Measurements from ENCODE around the gene CSRNP3. TPM values are rescaled to one million over a fixed set of nuclear protein-coding genes. Genes with fewer than 3 reads are reported as not detected.

The CSRNP3 gene
- total and polyA plus RNA-seq, 2 donors (not counting 3 experiments of a cell fraction or from before 2014, with no cell fraction given): not detected

DNA sequence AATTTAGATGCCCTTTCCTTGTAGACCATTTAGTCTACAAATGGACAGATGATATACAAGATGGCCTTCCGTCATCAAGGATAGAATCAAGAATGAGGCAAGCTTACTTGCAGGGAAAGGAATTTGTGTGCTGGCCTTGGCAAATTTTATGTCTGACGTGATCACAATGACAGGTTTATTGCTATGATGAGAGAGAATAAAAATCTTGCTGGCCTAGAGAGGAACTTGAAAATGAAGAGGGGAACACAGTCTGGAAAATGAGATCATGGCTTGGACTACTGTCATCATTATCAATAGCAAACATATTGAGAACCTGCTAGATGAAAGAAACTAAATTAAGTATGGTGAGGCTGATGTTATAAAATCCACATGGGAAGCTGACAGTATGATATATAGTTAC lies 66.0 kb downstream of the CSRNP3 start:
- Histone ChIP-seq H3K27me3 (ENCODE audit: control insufficient read depth in 2 of 2, insufficient read depth in 2 of 2, low read length in 2 of 2) (no peaks in the 10 kb centered on the region), H3K4me2 (ENCODE audit: insufficient read depth, low read length) (no peak overlapping the region), H3K27ac (ENCODE audit: insufficient read depth, low read depth, low read length) (no peak overlapping the region), H3K79me2 (ENCODE audit: control insufficient read depth, insufficient read depth, low read length) (no peaks in the 10 kb centered on the region), H3K4me1 (ENCODE audit: control insufficient read depth, extremely low read depth, insufficient read depth, low read length) (no peaks in the 10 kb centered on the region), H4K20me1 (replicated peaks; ENCODE audit: control insufficient read depth, extremely low read depth, insufficient read depth, low read length) (no peaks in the 10 kb centered on the region), H3K36me3 (ENCODE audit: control insufficient read depth in 2 of 2, extremely low read depth in 1 of 2, insufficient read depth in 2 of 2, low read length in 2 of 2) (no peaks in the 10 kb centered on the region), H3K4me3 (replicated peaks in 1 of 3; ENCODE audit: insufficient read depth in 1 of 3, low read depth in 1 of 3, low read length in 3 of 3) (no peak overlapping the region), H3K9me1 (replicated peaks; ENCODE audit: control insufficient read depth, extremely low read depth, insufficient read depth, low read length) (no peaks in the 10 kb centered on the region), H2AFZ (ENCODE audit: low read depth, low read length) (no peak overlapping the region), H3K9ac (replicated peaks; ENCODE audit: extremely low read depth, insufficient read depth, low read length) (no peak overlapping the region), H3K9me3 (replicated peaks; ENCODE audit: control insufficient read depth, insufficient read depth, low read length) (no peaks in the 10 kb centered on the region)
- TF ChIP-seq POLR2A (IDR thresholded peaks at IDR 0.05; ENCODE audit: low read depth, low read length): no peak
- TF ChIP-seq EZH2 (IDR thresholded peaks at IDR 0.05; ENCODE audit: borderline replicate concordance, low read depth, low read length, severe bottlenecking): no peak
- ChIA-PET POLR2A (no interaction called here), CTCF (interaction anchor here (0.8 to 1.6 kb wide), 4 partner anchors 8 to 13 kb away, joined by 3 to 4 read pairs (median 3); no protein-coding TSS in a partner anchor)
- BruUV-seq (replicated peaks): no TSS peak
- intact Hi-C loops (cut with micrococcal nuclease) (no loop called here), dilution Hi-C loops (cut with MboI; ENCODE audit: extremely low pct_ligation_motif_present, low sequenced_read_pairs) (no loop called here)
- FAIRE-seq: no peak
- no peak for DNase-seq (ENCODE audit: low read depth, low spot score)

DNA sequence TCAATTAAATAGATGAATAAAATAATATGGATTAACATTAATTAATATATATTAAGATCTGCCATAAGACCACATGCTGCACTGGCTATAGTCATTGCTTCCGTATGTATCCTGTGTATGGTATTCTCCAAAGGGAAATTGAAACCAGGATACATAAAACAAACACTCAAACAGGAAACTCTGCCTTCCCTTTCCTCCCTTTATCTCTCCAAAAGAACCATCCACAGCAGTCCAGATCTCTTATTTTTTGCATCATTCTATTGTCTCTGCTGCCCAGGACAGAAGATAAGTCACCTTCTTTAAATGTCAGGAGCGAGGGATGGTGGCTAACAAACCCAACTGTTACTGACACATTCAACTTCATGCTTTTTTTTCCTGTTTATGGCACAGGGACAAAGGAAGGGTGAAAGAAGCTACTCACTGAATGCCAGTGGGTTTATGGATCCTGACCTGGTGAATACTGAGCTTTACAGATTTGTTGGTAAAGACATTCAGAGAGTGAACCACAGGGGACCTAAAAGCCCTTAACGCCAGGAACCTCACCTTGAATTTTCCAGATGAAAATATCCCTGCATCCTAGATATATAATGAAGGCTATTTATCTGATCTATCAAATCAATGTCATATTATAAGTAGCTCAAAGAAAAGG lies 67.5 kb downstream of the CSRNP3 start:
- no peak for FAIRE-seq
- no peaks in the 10 kb centered on the region for H3K4me1 ChIP-seq (ENCODE audit: control insufficient read depth, extremely low read depth, insufficient read depth, low read length)
- no peak overlapping the region for H3K4me3 ChIP-seq (replicated peaks in 1 of 3; ENCODE audit: insufficient read depth in 1 of 3, low read depth in 1 of 3, low read length in 3 of 3)
- H3K79me2 ChIP-seq (ENCODE audit: control insufficient read depth, insufficient read depth, low read length): no peaks in the 10 kb centered on the region
- H2AFZ ChIP-seq (ENCODE audit: low read depth, low read length): no peak overlapping the region
- H3K9me1 ChIP-seq (replicated peaks; ENCODE audit: control insufficient read depth, extremely low read depth, insufficient read depth, low read length): no peaks in the 10 kb centered on the region
- DNase-seq (ENCODE audit: low read depth, low spot score): peak; percentile 29
- H3K9ac ChIP-seq (replicated peaks; ENCODE audit: extremely low read depth, insufficient read depth, low read length): no peak overlapping the region
- H3K36me3 ChIP-seq (ENCODE audit: control insufficient read depth in 2 of 2, extremely low read depth in 1 of 2, insufficient read depth in 2 of 2, low read length in 2 of 2): no peaks in the 10 kb centered on the region
- H3K27me3 ChIP-seq (ENCODE audit: control insufficient read depth in 2 of 2, insufficient read depth in 2 of 2, low read length in 2 of 2): no peaks in the 10 kb centered on the region
- H3K4me2 ChIP-seq (ENCODE audit: insufficient read depth, low read length): no peak overlapping the region
- H3K9me3 ChIP-seq (replicated peaks; ENCODE audit: control insufficient read depth, insufficient read depth, low read length): no peaks in the 10 kb centered on the region
- BruUV-seq (replicated peaks): no TSS peak
- dilution Hi-C loops (cut with MboI; ENCODE audit: extremely low pct_ligation_motif_present, low sequenced_read_pairs): no loop called here
- no peaks in the 10 kb centered on the region for H4K20me1 ChIP-seq (replicated peaks; ENCODE audit: control insufficient read depth, extremely low read depth, insufficient read depth, low read length)
- intact Hi-C loops (cut with micrococcal nuclease): no loop called here
- ChIA-PET CTCF (interaction anchor here (1.1 to 1.6 kb wide), 3 partner anchors 8 to 15 kb away, joined by 3 read pairs; no protein-coding TSS in a partner anchor), POLR2A (no interaction called here)
- H3K27ac ChIP-seq (ENCODE audit: insufficient read depth, low read depth, low read length): no peak overlapping the region
- TF ChIP-seq JUN (IDR thresholded peaks at IDR 0.05; ENCODE audit: borderline replicate concordance, insufficient read depth, insufficient read length, low read depth) (no peak), EZH2 (IDR thresholded peaks at IDR 0.05; ENCODE audit: borderline replicate concordance, low read depth, low read length, severe bottlenecking) (no peak), FOS (IDR thresholded peaks at IDR 0.05; ENCODE audit: borderline replicate concordance, insufficient read depth, low read length) (no peak)
- TF ChIP-seq, protein P1, sequence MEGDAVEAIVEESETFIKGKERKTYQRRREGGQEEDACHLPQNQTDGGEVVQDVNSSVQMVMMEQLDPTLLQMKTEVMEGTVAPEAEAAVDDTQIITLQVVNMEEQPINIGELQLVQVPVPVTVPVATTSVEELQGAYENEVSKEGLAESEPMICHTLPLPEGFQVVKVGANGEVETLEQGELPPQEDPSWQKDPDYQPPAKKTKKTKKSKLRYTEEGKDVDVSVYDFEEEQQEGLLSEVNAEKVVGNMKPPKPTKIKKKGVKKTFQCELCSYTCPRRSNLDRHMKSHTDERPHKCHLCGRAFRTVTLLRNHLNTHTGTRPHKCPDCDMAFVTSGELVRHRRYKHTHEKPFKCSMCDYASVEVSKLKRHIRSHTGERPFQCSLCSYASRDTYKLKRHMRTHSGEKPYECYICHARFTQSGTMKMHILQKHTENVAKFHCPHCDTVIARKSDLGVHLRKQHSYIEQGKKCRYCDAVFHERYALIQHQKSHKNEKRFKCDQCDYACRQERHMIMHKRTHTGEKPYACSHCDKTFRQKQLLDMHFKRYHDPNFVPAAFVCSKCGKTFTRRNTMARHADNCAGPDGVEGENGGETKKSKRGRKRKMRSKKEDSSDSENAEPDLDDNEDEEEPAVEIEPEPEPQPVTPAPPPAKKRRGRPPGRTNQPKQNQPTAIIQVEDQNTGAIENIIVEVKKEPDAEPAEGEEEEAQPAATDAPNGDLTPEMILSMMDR (IDR thresholded peaks at IDR 0.05; ENCODE audit: extremely low read depth in 1 of 2, insufficient read depth in 1 of 2, low read depth in 1 of 2, low read length in 2 of 2): no peak
